ENCODE data around the gene ALX1. TPM values are rescaled to one million over a fixed set of nuclear protein-coding genes. Genes with fewer than 3 reads are reported as not detected.

The ALX1 gene
- total and polyA plus RNA-seq, 9 of the 15 experiments (the other 6 are each of a cell fraction or from before 2014, with no cell fraction given): 0.09 to 0.31 (median 0.11) TPM; not detected in 2

- no peak for FAIRE-seq
- ChIA-PET POLR2A (no interaction called here), CTCF (ENCODE audit: low intra/inter-chr PET ratio) (no interaction called here)
- in situ Hi-C loops (cut with MboI): no loop called here
- no peak overlapping the region for H3K27ac ChIP-seq (ENCODE audit: extremely low read depth, low read depth, low read length)
- DNase-seq (ENCODE audit: extremely low read depth in 1 of 4, low spot score in 3 of 4): no peak
- no peaks in the 10 kb centered on the region for H3K36me3 ChIP-seq (ENCODE audit: control insufficient read depth, insufficient read depth, low read length)
- WGBS (ENCODE audit: insufficient coverage, low coverage, missing lambda C conversion rate): 2% methylated on average over 3 of the region's 3 CpGs
- H3K4me2 ChIP-seq (ENCODE audit: insufficient read depth, low read length): no peak overlapping the region
- H3K27me3 ChIP-seq (ENCODE audit: control insufficient read depth in 2 of 2, insufficient read depth in 2 of 2, low read length in 2 of 2): no peaks in the 10 kb centered on the region
- H4K20me1 ChIP-seq (replicated peaks; ENCODE audit: control insufficient read depth, insufficient read depth, low read length): no peaks in the 10 kb centered on the region
- intact Hi-C loops (cut with micrococcal nuclease): no loop called here
- no peaks in the 10 kb centered on the region for H3K9me1 ChIP-seq (ENCODE audit: control insufficient read depth, insufficient read depth, low read length)
- no peaks in the 10 kb centered on the region for H3K4me1 ChIP-seq (replicated peaks in 1 of 2; ENCODE audit: control insufficient read depth in 2 of 2, insufficient read depth in 2 of 2, low read length in 2 of 2)
- H3K4me3 ChIP-seq: no peak overlapping the region
- no TSS peak for BruUV-seq (replicated peaks)
- no peak overlapping the region for H3K9ac ChIP-seq (ENCODE audit: insufficient read depth in 1 of 2, low read depth in 2 of 2, low read length in 2 of 2)
- no peak for ATAC-seq
- TF ChIP-seq ZNF347 (CRISPR knock-in tag; IDR thresholded peaks at IDR 0.05; ENCODE audit: low read depth) (no peak), CHD1 (IDR thresholded peaks at IDR 0.05; ENCODE audit: low read length) (no peak), ZNF444 (CRISPR knock-in tag; IDR thresholded peaks at IDR 0.05) (no peak), ZEB2 (IDR thresholded peaks at IDR 0.05) (no peak), SAP30 (IDR thresholded peaks at IDR 0.05; ENCODE audit: borderline replicate concordance, insufficient read depth, low read depth, low read length, poor library complexity, severe bottlenecking) (no peak), KAT8 (IDR thresholded peaks at IDR 0.05; ENCODE audit: low read depth) (no peak), ZNF12 (CRISPR knock-in tag; IDR thresholded peaks at IDR 0.05) (no peak), IFI16 (CRISPR knock-in tag; IDR thresholded peaks at IDR 0.05) (no peak), HNRNPLL (IDR thresholded peaks at IDR 0.05; ENCODE audit: low read depth, low read length, poor library complexity, severe bottlenecking) (no peak), ZNF79 (CRISPR knock-in tag; IDR thresholded peaks at IDR 0.05; ENCODE audit: low read depth) (no peak), NCOA2 (IDR thresholded peaks at IDR 0.05; ENCODE audit: partially characterized antibody in 2 of 2) (no peak), NFE2L1 (tag; IDR thresholded peaks at IDR 0.05; ENCODE audit: borderline replicate concordance, low read depth) (no peak), SMAD4 (CRISPR knock-in tag; conservative IDR thresholded peaks at IDR 0.05) (no peak), ZNF354B (CRISPR knock-in tag; IDR thresholded peaks at IDR 0.05) (no peak)
- TF ChIP-seq, protein P1, sequence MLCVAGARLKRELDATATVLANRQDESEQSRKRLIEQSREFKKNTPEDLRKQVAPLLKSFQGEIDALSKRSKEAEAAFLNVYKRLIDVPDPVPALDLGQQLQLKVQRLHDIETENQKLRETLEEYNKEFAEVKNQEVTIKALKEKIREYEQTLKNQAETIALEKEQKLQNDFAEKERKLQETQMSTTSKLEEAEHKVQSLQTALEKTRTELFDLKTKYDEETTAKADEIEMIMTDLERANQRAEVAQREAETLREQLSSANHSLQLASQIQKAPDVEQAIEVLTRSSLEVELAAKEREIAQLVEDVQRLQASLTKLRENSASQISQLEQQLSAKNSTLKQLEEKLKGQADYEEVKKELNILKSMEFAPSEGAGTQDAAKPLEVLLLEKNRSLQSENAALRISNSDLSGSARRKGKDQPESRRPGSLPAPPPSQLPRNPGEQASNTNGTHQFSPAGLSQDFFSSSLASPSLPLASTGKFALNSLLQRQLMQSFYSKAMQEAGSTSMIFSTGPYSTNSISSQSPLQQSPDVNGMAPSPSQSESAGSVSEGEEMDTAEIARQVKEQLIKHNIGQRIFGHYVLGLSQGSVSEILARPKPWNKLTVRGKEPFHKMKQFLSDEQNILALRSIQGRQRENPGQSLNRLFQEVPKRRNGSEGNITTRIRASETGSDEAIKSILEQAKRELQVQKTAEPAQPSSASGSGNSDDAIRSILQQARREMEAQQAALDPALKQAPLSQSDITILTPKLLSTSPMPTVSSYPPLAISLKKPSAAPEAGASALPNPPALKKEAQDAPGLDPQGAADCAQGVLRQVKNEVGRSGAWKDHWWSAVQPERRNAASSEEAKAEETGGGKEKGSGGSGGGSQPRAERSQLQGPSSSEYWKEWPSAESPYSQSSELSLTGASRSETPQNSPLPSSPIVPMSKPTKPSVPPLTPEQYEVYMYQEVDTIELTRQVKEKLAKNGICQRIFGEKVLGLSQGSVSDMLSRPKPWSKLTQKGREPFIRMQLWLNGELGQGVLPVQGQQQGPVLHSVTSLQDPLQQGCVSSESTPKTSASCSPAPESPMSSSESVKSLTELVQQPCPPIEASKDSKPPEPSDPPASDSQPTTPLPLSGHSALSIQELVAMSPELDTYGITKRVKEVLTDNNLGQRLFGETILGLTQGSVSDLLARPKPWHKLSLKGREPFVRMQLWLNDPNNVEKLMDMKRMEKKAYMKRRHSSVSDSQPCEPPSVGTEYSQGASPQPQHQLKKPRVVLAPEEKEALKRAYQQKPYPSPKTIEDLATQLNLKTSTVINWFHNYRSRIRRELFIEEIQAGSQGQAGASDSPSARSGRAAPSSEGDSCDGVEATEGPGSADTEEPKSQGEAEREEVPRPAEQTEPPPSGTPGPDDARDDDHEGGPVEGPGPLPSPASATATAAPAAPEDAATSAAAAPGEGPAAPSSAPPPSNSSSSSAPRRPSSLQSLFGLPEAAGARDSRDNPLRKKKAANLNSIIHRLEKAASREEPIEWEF (CRISPR knock-in tag; IDR thresholded peaks at IDR 0.05): no peak
- H2AFZ ChIP-seq (ENCODE audit: low read depth, low read length): no peak overlapping the region
- H3K79me2 ChIP-seq (ENCODE audit: control insufficient read depth, insufficient read depth, low read length): no peaks in the 10 kb centered on the region
- no peaks in the 10 kb centered on the region for H3K9me3 ChIP-seq (replicated peaks; ENCODE audit: control insufficient read depth, insufficient read depth, low read depth, low read length)
These were observed 2.8 kb upstream of the ALX1 start for GRCh38 chr12:85277191-85277590.
